Measurements from ENCODE around the gene COMMD3.

COMMD3 gene

GRCh38 chr10:22366771-22367170, 50.6 kb downstream of the COMMD3 start:
- no peak for DNase-seq (ENCODE audit: low read depth, low spot score)

DNA sequence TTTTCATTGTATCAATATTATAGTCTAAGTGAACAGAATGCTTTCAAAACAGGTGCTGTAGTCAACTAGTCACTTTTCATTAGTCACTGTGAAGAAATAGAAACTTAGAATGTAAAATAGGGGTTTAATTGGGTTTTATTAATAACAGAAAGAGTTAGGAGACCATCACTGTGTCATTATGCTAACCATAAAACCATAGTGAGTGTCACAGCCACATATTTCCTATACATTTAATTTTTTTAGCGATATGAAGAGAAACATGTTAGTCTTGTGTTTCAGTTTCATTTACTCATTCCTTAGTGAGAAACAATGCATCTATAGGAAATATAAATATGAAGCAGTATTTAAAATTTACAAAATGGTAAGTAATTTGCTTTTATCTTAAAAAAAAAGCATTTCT, 51.3 kb downstream of the COMMD3 start:
- DNase-seq (ENCODE audit: low read depth, low spot score), result no peak

- no peak for DNase-seq (ENCODE audit: low read depth, low spot score)
Observed at GRCh38 chr10:22368402-22368801, 52.2 kb downstream of the COMMD3 start.

GRCh38 chr10:22368981-22369380, 52.8 kb downstream of the COMMD3 start:
- no peak for DNase-seq (ENCODE audit: low read depth, low spot score)

DNA sequence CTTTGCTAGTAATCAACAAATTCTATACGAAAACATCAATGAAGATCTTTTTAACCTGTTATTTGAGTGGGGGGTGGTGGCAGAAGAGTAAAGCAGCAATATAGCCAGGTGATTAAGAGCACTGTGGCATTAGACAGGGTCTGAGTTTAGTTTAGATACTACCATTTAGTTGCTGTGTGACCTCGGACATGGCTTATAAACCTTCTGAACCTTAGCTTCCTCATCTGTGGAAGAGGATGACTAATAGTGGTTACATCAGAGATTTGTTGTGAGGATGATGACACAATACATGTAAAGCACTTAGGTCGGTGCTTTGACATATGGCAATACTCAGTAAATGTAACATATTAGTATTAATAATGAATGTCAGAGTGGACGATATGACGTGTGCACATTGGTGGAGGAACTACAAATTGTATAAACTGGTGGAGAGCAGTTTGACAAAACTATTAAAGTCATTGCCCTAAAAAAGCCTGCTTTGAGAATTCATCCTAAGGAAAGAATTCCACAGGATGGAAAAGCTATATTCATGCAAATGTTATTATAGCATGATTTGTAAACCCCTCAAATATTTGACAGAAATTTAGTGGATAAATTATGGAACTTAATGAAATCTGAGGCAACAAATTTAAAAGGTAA, 53.4 kb downstream of the COMMD3 start:
- no peak for DNase-seq (ENCODE audit: low read depth, low spot score)
